ENCODE results near the gene NRCAM.
"Not testable (repeated sequence)": the region's sequence is repeated elsewhere in the genome, so short reads cannot be mapped to it uniquely, and the experiment has no call there.

Gene NRCAM

DNA sequence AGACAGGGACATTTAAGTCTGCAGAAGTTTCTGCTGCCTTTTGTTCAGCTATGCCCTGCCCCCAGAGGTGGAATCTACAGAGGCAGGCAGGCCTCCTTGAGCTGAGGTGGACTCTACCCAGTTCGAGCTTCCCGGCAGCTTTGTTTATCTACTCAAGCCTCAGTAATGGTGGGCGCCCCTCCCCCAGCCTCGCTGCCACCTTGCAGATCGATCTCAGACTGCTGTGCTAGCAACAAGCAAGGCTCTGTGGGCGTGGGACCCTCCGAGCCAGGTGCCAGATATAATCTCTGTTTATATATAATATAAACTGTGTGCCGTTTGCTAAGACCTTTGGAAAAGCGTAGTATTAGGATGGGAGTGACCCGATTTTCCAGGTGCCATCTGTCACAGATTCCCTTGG lies 63.1 kb downstream of the NRCAM start:
- DNase-seq = not testable (repeated sequence)

DNA sequence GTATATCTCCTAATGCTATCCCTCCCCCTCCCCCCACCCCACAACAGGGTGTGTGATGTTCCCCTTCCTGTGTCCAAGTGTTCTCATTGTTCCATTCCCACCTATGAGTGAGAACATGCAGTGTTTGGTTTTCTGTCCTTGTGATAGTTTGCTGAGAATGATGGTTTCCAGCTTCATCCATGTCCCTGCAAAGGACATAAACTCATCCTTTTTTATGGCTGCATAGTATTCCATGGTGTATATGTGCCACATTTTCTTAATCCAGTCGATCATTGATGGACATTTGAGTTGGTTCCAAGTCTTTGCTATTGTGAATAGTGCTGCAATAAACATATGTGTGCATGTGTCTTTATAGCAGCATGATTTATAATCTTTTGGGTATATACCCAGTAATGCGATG lies 68.5 kb downstream of the NRCAM start:
- not testable (repeated sequence) for DNase-seq

- no peak for DNase-seq
These were observed 70.3 kb downstream of the NRCAM start for GRCh38 chr7:108385834-108386422.

DNA sequence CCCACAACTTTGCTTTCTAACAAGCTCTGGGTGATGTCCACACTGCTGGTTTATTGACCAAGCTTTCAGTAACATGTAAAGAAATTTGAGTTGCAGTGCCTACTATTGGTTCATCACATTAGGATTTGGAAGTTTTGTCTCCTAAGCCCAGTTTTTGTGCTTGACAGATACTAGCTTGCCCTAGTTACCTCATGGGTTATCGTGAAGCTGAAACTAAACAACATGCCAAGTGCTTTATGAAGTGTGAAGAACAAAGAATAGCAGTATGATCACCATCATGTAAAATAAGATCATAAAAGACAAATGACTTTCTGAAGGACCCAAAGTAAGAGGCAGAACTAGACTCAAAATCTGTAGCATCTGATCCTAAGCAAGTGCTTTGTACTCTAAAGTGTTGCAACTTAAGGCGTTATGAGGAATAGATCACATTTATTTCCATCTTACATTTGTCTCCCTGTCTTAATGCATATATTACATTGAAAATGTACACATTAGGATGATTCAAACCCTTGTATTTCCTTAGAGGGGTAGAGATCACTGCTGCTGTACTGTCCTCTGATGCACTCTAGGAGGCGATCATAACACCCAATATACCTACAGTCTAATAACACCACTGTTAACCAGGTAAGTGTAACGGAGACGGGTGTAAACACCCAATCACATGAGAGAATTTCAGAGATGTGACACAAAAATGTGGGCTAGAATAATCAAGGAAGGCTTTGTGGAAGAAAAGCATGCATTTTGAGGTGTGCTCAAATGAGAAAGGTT lies 71.3 kb downstream of the NRCAM start:
- DNase-seq = no peak

DNA sequence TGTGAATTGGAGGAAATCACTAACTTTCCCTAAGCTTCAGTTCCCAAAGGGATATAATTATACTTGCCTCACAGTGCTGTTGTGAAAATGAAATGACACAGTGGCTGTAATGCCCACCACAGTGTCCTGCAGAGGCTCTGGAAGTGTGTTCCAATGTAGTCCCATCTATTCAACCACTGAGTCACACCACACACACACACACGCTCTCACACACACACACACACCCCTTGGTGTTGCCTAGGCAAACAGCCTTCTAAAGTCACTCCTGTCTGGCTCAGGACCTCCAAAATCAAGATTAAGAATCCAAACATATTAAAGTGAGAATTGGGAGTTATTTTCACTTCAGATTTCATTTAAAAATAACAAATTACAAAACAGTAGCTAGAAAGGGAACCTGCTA lies 73.3 kb downstream of the NRCAM start:
- DNase-seq = no peak

DNA sequence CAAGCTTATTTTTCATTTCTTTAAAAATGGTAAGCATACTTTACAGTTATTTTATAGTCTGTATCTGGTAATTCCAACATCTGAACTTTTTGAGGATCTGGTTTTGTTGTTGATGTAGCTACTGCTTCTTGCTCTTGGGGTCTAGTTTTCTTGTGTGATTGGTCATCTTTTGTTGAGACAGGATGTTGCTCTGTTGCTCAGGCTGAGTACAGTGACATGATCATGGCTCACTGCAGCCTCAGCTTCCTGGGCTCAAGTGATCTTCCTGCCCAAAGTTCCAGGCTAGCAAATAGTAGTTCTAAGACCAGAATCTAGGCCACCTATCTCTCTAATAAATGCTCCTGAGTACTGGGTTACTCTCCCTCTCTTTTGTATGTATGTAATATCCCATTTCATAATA lies 75.7 kb downstream of the NRCAM start:
- no peak for DNase-seq

- DNase-seq = no peak
These were observed 80.0 kb downstream of the NRCAM start for GRCh38 chr7:108376206-108376605.

- no peak for DNase-seq
These were observed 80.6 kb downstream of the NRCAM start for GRCh38 chr7:108375668-108376067.

DNA sequence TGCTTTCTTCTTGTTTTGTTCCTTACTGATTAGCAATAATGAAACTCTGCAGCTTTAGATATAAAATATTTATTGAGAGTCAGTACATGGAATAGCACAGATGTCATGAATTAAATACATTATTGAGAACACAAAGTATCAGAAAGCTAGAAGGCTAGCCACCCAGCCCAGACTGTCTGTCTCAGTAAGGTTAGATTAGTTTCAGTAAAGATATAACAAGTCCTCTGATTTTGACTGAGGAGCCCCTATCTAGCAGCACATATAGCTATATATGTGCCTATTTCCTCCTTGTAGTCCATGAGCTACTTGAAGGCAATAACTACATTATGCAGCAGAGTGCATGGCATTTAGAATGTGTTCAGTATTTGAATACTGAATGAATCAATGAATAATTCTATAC lies 81.3 kb downstream of the NRCAM start:
- DNase-seq = no peak

DNA sequence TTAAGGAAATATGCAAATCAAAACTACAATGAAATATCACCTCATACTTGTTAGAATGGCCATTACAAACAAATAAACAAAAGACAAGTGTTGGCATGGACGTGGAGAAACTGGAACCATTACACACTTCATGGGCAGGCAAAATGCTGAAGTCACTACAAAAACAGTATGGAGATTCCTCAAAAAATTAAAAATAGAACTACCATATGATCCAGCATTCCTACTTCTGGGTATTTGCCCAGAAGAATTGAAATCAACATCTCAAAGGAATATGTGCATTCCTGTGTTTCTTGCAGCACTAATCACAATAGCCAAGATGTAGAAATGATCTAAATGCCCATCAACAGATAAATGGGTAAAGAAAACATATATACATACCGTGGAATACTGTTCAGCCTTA lies 83.6 kb downstream of the NRCAM start:
- DNase-seq = no peak

- no peak for DNase-seq
These were observed 85.6 kb downstream of the NRCAM start for GRCh38 chr7:108370616-108371015.

- no peak for DNase-seq
These were observed 87.8 kb downstream of the NRCAM start for GRCh38 chr7:108368466-108368865.

GRCh38 chr7:108367946-108368345 lies 88.3 kb downstream of the NRCAM start:
- no peak for DNase-seq

- DNase-seq = no peak
These were observed 88.9 kb downstream of the NRCAM start for GRCh38 chr7:108367314-108367713.

DNA sequence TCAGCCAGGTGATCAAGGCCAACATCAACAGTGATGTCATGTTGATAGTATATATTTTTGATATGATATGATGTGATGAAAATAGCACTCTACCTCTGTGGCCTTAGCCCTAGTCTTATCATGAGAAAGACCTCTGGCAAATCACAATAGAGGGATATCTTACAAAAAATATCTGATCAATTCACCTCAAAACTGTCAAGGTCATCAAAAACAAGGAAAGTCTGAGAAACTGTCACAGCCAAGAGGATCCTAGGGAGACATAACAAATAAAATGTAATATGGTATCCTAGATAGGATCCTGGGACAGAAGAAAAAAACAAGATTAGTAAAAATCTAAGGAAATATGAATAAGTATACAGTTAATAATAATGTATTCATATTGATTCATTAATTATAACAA lies 92.6 kb downstream of the NRCAM start:
- no peak for DNase-seq

DNA sequence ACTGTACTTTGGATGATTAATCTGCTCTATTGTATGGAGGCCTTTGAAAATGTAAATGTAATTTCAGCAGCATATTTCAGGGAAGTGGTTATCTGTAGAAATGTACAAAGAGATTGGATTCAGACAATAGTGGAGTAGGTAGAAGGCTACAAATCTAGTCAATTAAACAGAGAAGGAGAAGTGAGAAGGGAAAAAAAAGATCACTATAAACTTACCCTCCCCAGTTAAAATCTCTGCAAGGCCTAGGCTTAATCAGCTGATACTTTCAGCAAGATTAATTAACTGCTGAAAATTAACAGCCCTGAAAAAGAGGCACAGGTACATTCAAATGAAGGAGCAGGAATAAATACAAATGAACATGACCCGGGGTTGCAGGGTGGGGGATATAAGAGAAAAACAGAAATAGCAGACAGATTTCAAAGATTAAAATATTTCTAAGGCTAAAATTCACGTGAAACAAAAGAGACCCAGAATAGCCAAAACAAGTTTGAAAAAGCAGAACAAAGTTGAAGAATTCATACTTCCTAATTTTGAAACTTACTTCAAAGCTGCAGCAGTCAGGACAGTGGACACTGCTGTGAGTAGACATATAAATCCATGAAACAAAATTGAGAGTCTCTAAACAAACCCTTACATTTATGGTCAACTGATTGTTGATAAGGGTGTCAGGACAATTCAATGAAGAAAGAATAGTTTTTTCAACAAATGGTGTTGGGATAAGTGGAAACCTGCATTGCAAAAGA lies 96.0 kb downstream of the NRCAM start:
- no peak for DNase-seq

DNA sequence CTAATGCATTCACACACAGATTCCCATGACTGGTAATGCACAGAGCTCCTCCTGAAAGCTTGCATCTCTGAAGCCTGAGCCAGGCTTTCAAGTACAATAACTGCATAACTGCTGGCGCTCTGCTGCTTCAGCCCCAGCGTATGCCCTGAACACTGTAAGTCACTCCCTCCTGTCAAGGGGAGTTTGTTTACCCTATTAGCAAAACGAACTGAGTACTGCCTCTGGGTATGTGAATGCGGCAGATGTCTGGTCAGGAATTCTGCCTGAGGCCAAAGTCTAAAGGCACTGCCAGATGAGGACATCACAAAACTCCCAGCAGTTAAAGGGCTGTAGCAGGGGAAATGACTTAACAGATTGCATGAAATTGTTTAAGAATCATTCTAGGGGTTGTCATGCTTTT lies 97.7 kb downstream of the NRCAM start:
- no peak for DNase-seq

- peak; percentile 52 for DNase-seq
These were observed 104.5 kb downstream of the NRCAM start for GRCh38 chr7:108351729-108352131.

DNA sequence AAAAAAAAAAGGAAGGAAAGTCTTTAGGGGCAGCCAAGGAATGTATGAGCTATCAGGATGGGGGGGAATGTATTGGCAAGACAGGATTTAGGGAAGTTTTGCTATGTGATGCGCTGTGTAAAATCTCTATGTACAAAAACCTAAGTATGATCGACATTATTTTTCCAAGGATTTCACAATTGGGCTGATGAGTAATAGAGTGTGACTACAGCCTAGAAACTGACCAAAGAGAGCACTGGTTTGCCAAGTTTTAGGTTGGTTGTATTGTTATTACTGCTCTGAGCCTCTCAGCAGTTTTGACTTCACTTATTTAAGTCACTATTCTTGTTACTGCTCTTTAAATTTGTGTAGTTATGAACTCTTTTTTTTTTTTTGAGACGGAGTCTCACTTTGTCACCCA lies 107.3 kb downstream of the NRCAM start:
- no peak for DNase-seq

- DNase-seq = no peak
These were observed 108.6 kb downstream of the NRCAM start for GRCh38 chr7:108347616-108348015.

- DNase-seq = no peak
These were observed 110.4 kb downstream of the NRCAM start for GRCh38 chr7:108345710-108346336.

GRCh38 chr7:108340856-108341411 lies 115.3 kb downstream of the NRCAM start:
- DNase-seq = no peak

- not testable (repeated sequence) for DNase-seq
These were observed 115.8 kb downstream of the NRCAM start for GRCh38 chr7:108340406-108340805.

Data from NCI-H524 treated with DMSO at 0.1 percent for 48 hours (cell line).